Neuronal stem cell (in vitro differentiated cells): ENCODE data around the gene ATP11A.
A peak's percentile ranks its signal among the peaks of the same experiment; 100 is the strongest.

ENCODE experiments used
- DNase-seq: peaks from one replicate; pipeline ENCODE4 v3.0.0-alpha.2; 2013; ENCODE audit warnings: low spot score
- H2AFZ ChIP-seq: one replicate; pipeline ENCODE4 v1.6.1; 2013; ENCODE audit warnings: mild to moderate bottlenecking, low read length, inconsistent platforms
- H2AK5ac ChIP-seq: 2 replicates; pipeline ENCODE4 v1.6.1; 2013; ENCODE audit warnings: low read depth, mild to moderate bottlenecking, inconsistent platforms, low read length, moderate library complexity, mixed read lengths
- H2BK120ac ChIP-seq: 2 replicates; pipeline ENCODE4 v1.6.1; 2013; ENCODE audit warnings: low read depth, mild to moderate bottlenecking, inconsistent platforms, low read length, moderate library complexity, mixed read lengths
- H2BK12ac ChIP-seq: one replicate; pipeline ENCODE4 v1.6.1; 2013; ENCODE audit warnings: low read length, inconsistent platforms
- H2BK15ac ChIP-seq: 2 replicates; pipeline ENCODE4 v1.6.1; 2013; ENCODE audit warnings: mild to moderate bottlenecking, low read length, inconsistent platforms, mixed read lengths
- H2BK5ac ChIP-seq: one replicate; pipeline ENCODE4 v1.6.1; 2013; ENCODE audit warnings: inconsistent platforms, mild to moderate bottlenecking, low read length, moderate library complexity
- H3K14ac ChIP-seq: one replicate; pipeline ENCODE4 v1.6.1; 2013; ENCODE audit warnings: low read length, inconsistent platforms
- H3K18ac ChIP-seq: 2 replicates; pipeline ENCODE4 v1.6.1; 2013; ENCODE audit warnings: low read length, inconsistent platforms
- H3K23ac ChIP-seq: 2 replicates; pipeline ENCODE4 v1.6.1; 2013; ENCODE audit warnings: low read depth, mild to moderate bottlenecking, mixed read lengths, low read length, inconsistent platforms; ENCODE audit not compliant: poor library complexity
- H3K27ac ChIP-seq: replicated peaks from 3 replicates; pipeline ENCODE4 v1.5.1; 2013; ENCODE audit warnings: low read length, inconsistent platforms
- H3K27me3 ChIP-seq, 3 experiments: 2 replicates each; pipeline ENCODE4 v1.6.1; 2013; ENCODE audit warnings: low read length in 3 of 3, mild to moderate bottlenecking in 2 of 3, inconsistent platforms in 1 of 3, low read depth in 1 of 3, mixed read lengths in 1 of 3, moderate library complexity in 1 of 3; ENCODE audit not compliant: control insufficient read depth in 3 of 3, insufficient read depth in 3 of 3
- H3K36me3 ChIP-seq, 2 donors: replicated peaks in 1 of 2; 2 replicates each; pipeline ENCODE4 v1.6.1; 2013; ENCODE audit warnings: low read length in 2 of 2; ENCODE audit not compliant: control insufficient read depth in 2 of 2, insufficient read depth in 2 of 2
- H3K4ac ChIP-seq: 2 replicates; pipeline ENCODE4 v1.6.1; 2013; ENCODE audit warnings: inconsistent platforms, mild to moderate bottlenecking, low read length, moderate library complexity
- H3K4me1 ChIP-seq, 2 donors: 1 replicate in 1 of 2; 2 replicates in 1 of 2; pipeline ENCODE4 v1.6.1; 2013; ENCODE audit warnings: low read length in 2 of 2, low read depth in 1 of 2; ENCODE audit not compliant: control insufficient read depth in 2 of 2, insufficient read depth in 1 of 2
- H3K4me2 ChIP-seq: one replicate; pipeline ENCODE4 v1.6.1; 2013; ENCODE audit warnings: mild to moderate bottlenecking, low read length, inconsistent platforms; ENCODE audit not compliant: insufficient read depth, poor library complexity, severe bottlenecking
- H3K4me3 ChIP-seq, 2 donors: 2 replicates each; pipeline ENCODE4 v1.5.1; 2013; ENCODE audit warnings: low read length in 2 of 2, mild to moderate bottlenecking in 2 of 2, inconsistent platforms in 1 of 2, moderate library complexity in 1 of 2
- H3K79me1 ChIP-seq: one replicate; pipeline ENCODE4 v1.6.1; 2013; ENCODE audit warnings: low read depth, mild to moderate bottlenecking, inconsistent platforms, low read length, moderate library complexity
- H3K9ac ChIP-seq: one replicate; pipeline ENCODE4 v1.6.1; 2013; ENCODE audit warnings: mild to moderate bottlenecking, low read depth, low read length, inconsistent platforms; ENCODE audit not compliant: poor library complexity
- H3K9me3 ChIP-seq, 2 donors: replicated peaks in 1 of 2; 2 replicates each; pipeline versions ENCODE3 to v1.6.1; 2013; ENCODE audit warnings: low read length in 2 of 2, mild to moderate bottlenecking in 2 of 2, inconsistent platforms in 1 of 2, low read depth in 1 of 2, mixed read lengths in 1 of 2, moderate library complexity in 1 of 2; ENCODE audit not compliant: control insufficient read depth in 2 of 2, insufficient read depth in 1 of 2
- H4K8ac ChIP-seq: one replicate; pipeline ENCODE4 v1.6.1; 2013; ENCODE audit warnings: low read depth, mild to moderate bottlenecking, inconsistent platforms, low read length, moderate library complexity
- H4K91ac ChIP-seq: one replicate; pipeline ENCODE4 v1.6.1; 2013; ENCODE audit warnings: low read length, low read depth, mild to moderate bottlenecking, inconsistent platforms; ENCODE audit not compliant: poor library complexity
- WGBS, 2 donors: extraction: QIAGEN DNeasy Blood & Tissue Kit; methylation state at CpG; one replicate each; pipeline ENCODE4 v1.1.7; 2013; ENCODE audit warnings: missing lambda C conversion rate in 2 of 2, mixed read lengths in 1 of 2; ENCODE audit not compliant: insufficient read length in 2 of 2, insufficient replicate concordance in 1 of 2; ENCODE audit errors: extremely low coverage in 2 of 2; 5-methylcytosine and 5-hydroxymethylcytosine counted together

Gene ATP11A

GRCh38 chr13:112891477-112892401 lies 201.9 kb downstream of the ATP11A start:
- peak overlapping the region; percentile 90 for H2AK5ac ChIP-seq
- peak overlapping the region; percentile 61 for H2AFZ ChIP-seq
- peak overlapping the region; percentile 97 for H3K14ac ChIP-seq
- peak overlapping the region; percentile 95 for H3K18ac ChIP-seq
- H4K8ac ChIP-seq, result peak overlapping the region; percentile 77
- peak overlapping the region; percentile 87 for H2BK15ac ChIP-seq
- H3K4me3 ChIP-seq, result peak overlapping the region in 1 of 2 donors; percentile 8
- H3K79me1 ChIP-seq, result peaks cover 15% of the 10 kb centered on the region
- H3K4ac ChIP-seq, result peak overlapping the region; percentile 8
- peaks cover 0 to 7% (median 0%) of the 10 kb centered on the region in 3 experiments for H3K27me3 ChIP-seq
- H3K9me3 ChIP-seq, result no peaks in the 10 kb centered on the region
- no CpG with 5 or more reads among the region's 40 CpGs for WGBS, 2 donors
- H2BK120ac ChIP-seq, result peak overlapping the region; percentile 78
- no peaks in the 10 kb centered on the region for H3K36me3 ChIP-seq
- H3K9ac ChIP-seq, result peak overlapping the region; percentile 53
- H3K4me1 ChIP-seq, result peaks cover 41 to 42% of the 10 kb centered on the region in 2 donors
- peak overlapping the region; percentile 80 for H3K23ac ChIP-seq
- peak overlapping the region; percentile 87 for H2BK12ac ChIP-seq
- peak overlapping the region; percentile 41 for H3K4me2 ChIP-seq
- peak overlapping the region; percentile 67 for H4K91ac ChIP-seq
- DNase-seq, result peak; percentile 76
- H3K27ac ChIP-seq, result peak overlapping the region; percentile 86
- peak overlapping the region; percentile 13 for H2BK5ac ChIP-seq

- Histone ChIP-seq H3K18ac (peak overlapping the region; percentile 97), H3K4ac (no peak overlapping the region), H3K14ac (no peak overlapping the region), H3K9me3 (no peaks in the 10 kb centered on the region), H3K4me1 (peaks cover 41 to 42% of the 10 kb centered on the region in 2 donors), H3K23ac (no peak overlapping the region), H3K36me3 (peaks cover 0 to 4% of the 10 kb centered on the region in 2 donors), H2BK12ac (peak overlapping the region; percentile 73), H3K27me3 (peaks cover 0 to 7% (median 0%) of the 10 kb centered on the region in 3 experiments), H2BK15ac (peak overlapping the region; percentile 94), H3K4me2 (no peak overlapping the region), H2AK5ac (peak overlapping the region; percentile 72), H2BK120ac (peak overlapping the region; percentile 85), H3K9ac (no peak overlapping the region), H3K4me3 (peak overlapping the region in 1 of 2 donors; percentile 12), H3K79me1 (peaks cover 16% of the 10 kb centered on the region), H4K91ac (peak overlapping the region; percentile 89), H2AFZ (peak overlapping the region; percentile 79), H2BK5ac (no peak overlapping the region), H4K8ac (no peak overlapping the region), H3K27ac (peak overlapping the region; percentile 88)
- WGBS, 2 donors, result no CpG with 5 or more reads among the region's 22 CpGs
- DNase-seq, result peak; percentile 23
Observed at GRCh38 chr13:112892426-112893206, 202.8 kb downstream of the ATP11A start.

DNA sequence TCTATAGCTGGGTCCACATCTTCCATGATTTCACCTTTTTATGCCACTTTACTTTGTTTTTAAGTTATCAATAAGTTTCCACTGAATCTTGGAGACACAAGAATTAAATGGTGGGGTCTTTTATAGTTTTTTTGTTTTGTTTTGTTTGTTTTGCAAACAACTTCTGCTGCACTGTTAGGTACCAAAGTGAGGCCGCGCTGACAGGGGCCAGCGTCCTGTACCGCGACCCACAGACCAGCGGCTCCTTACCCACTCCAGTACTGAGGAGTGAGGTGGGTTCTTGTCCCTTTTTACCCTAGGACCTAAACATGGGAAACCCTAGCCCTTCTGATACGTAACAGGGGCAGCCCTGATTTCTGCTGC lies 203.3 kb downstream of the ATP11A start:
- DNase-seq, result no peak
- Histone ChIP-seq H3K36me3 (peaks cover 0 to 4% of the 10 kb centered on the region in 2 donors), H3K79me1 (peaks cover 16% of the 10 kb centered on the region), H2BK120ac (peak overlapping the region; percentile 85), H3K4me1 (peaks cover 40 to 41% of the 10 kb centered on the region in 2 donors), H3K4me2 (no peak overlapping the region), H3K9me3 (no peaks in the 10 kb centered on the region), H3K9ac (no peak overlapping the region), H2BK5ac (peak overlapping the region; percentile 93), H3K27me3 (peaks cover 0 to 7% (median 0%) of the 10 kb centered on the region in 3 experiments), H3K23ac (no peak overlapping the region), H2AK5ac (no peak overlapping the region), H3K4ac (no peak overlapping the region), H4K91ac (no peak overlapping the region), H3K18ac (peak overlapping the region; percentile 99), H4K8ac (no peak overlapping the region), H3K4me3 (peak overlapping the region in 1 of 2 donors; percentile 44), H3K27ac (peak overlapping the region; percentile 88), H2AFZ (peak overlapping the region; percentile 79), H3K14ac (no peak overlapping the region), H2BK12ac (no peak overlapping the region), H2BK15ac (no peak overlapping the region)
- WGBS, 2 donors, result no CpG with 5 or more reads among the region's 7 CpGs
